BLaER1 treated with 17β-estradiol and CSF1 and Interleukin-3, amounts not matched to agents 10 nM and 100 nM (cell line): ENCODE measurements around the gene SLC16A12.

Experiments used
- H3K27ac ChIP-seq, 11 experiments: shearing (Covaris generic); formaldehyde crosslinking; 2 replicates each; pipeline ENCODE4 v1.8.1; 2022
- H3K27me3 ChIP-seq, 11 experiments: shearing (Covaris generic); formaldehyde crosslinking; 2 replicates each; pipeline ENCODE4 v1.8.1; 2022
- H3K36me3 ChIP-seq, 11 experiments: shearing (Covaris generic); formaldehyde crosslinking; 2 replicates each; pipeline ENCODE4 v1.8.1; 2022
- H3K4me1 ChIP-seq, 10 experiments: shearing (Covaris generic); formaldehyde crosslinking; 2 replicates each; pipeline ENCODE4 v1.8.1; 2022
- H3K4me2 ChIP-seq, 11 experiments: shearing (Covaris generic); formaldehyde crosslinking; 2 replicates each; pipeline ENCODE4 v1.8.1; 2022
- H3K4me3 ChIP-seq, 10 experiments: shearing (Covaris generic); formaldehyde crosslinking; 2 replicates each; pipeline ENCODE4 v1.8.1; 2022
- H3K9ac ChIP-seq, 11 experiments: shearing (Covaris generic); formaldehyde crosslinking; 2 replicates each; pipeline ENCODE4 v1.8.1; 2022
- H3K9me3 ChIP-seq, 11 experiments: shearing (Covaris generic); formaldehyde crosslinking; replicated peaks in 1 of 11; 2 replicates each; pipeline ENCODE4 v1.8.1; 2022
- H4K20me1 ChIP-seq, 11 experiments: shearing (Covaris generic); formaldehyde crosslinking; 2 replicates each; pipeline ENCODE4 v1.8.1; 2022
- Cebpa-rat ChIP-seq, 11 experiments: shearing (Covaris generic); IDR thresholded peaks; 2 replicates each; pipeline ENCODE4 v1.8.1; 2022

SLC16A12 gene

GRCh38 chr10:89518876-89519842 is 16.2 kb downstream of the SLC16A12 start:
- Histone ChIP-seq H3K27ac (peak overlapping the region in 3 of 11 experiments; percentile 24 to 44 (median 29); a peak in 4 of 22 replicates), H4K20me1 (no peaks in the 10 kb centered on the region), H3K4me1 (peaks cover 0 to 10% (median 6%) of the 10 kb centered on the region in 10 experiments; a peak in 6 of 20 replicates), H3K9me3 (no peaks in the 10 kb centered on the region), H3K9ac (no peak overlapping the region), H3K27me3 (no peaks in the 10 kb centered on the region), H3K4me3 (no peak overlapping the region), H3K4me2 (peak overlapping the region in 8 of 11 experiments; percentile 5 to 44 (median 14); a peak in 7 of 22 replicates), H3K36me3 (no peaks in the 10 kb centered on the region)
- TF ChIP-seq Cebpa-rat (IDR thresholded peaks at IDR 0.05), result 0 out of 22 replicates have a peak, but pooled peaks of 2 of the 11 experiments have one; percentile 11 to 28

- Histone ChIP-seq H3K9me3 (no peaks in the 10 kb centered on the region), H4K20me1 (no peaks in the 10 kb centered on the region), H3K27me3 (no peaks in the 10 kb centered on the region), H3K4me2 (no peak overlapping the region), H3K4me3 (no peak overlapping the region), H3K9ac (no peak overlapping the region), H3K27ac (peak overlapping the region in 2 of 11 experiments; percentile 11 to 14; a peak in 1 of 22 replicates), H3K4me1 (peaks cover 0 to 10% (median 6%) of the 10 kb centered on the region in 10 experiments; a peak in 6 of 20 replicates), H3K36me3 (no peaks in the 10 kb centered on the region)
- TF ChIP-seq Cebpa-rat (IDR thresholded peaks at IDR 0.05), result no peak
Observed at GRCh38 chr10:89518108-89518507, 17.3 kb downstream of the SLC16A12 start.

GRCh38 chr10:89516149-89516832 is 19.1 kb downstream of the SLC16A12 start:
- Histone ChIP-seq H3K36me3 (no peaks in the 10 kb centered on the region), H3K27ac (no peak overlapping the region), H3K4me3 (no peak overlapping the region), H3K4me2 (no peak overlapping the region), H3K27me3 (no peaks in the 10 kb centered on the region), H3K4me1 (peaks cover 0 to 10% (median 6%) of the 10 kb centered on the region in 10 experiments; a peak in 6 of 20 replicates), H4K20me1 (no peaks in the 10 kb centered on the region), H3K9me3 (no peaks in the 10 kb centered on the region), H3K9ac (no peak overlapping the region)
- TF ChIP-seq Cebpa-rat (IDR thresholded peaks at IDR 0.05), result no peak

- no peaks in the 10 kb centered on the region for H3K36me3 ChIP-seq
- peaks cover 0 to 10% (median 6%) of the 10 kb centered on the region in 10 experiments; a peak in 6 of 20 replicates for H3K4me1 ChIP-seq
- TF ChIP-seq Cebpa-rat (IDR thresholded peaks at IDR 0.05), result no peak
- no peaks in the 10 kb centered on the region for H4K20me1 ChIP-seq
- H3K27me3 ChIP-seq, result no peaks in the 10 kb centered on the region
- no peak overlapping the region for H3K9ac ChIP-seq
- H3K4me3 ChIP-seq, result no peak overlapping the region
- H3K27ac ChIP-seq, result no peak overlapping the region
- H3K4me2 ChIP-seq, result no peak overlapping the region
- H3K9me3 ChIP-seq, result peaks cover 0 to 4% (median 3%) of the 10 kb centered on the region in 11 experiments; a peak in 13 of 22 replicates
Observed at GRCh38 chr10:89515031-89515841, 20.2 kb downstream of the SLC16A12 start.

GRCh38 chr10:89513206-89513605 is 22.2 kb downstream of the SLC16A12 start:
- no peaks in the 10 kb centered on the region for H3K27me3 ChIP-seq
- no peaks in the 10 kb centered on the region for H3K36me3 ChIP-seq
- H4K20me1 ChIP-seq, result no peaks in the 10 kb centered on the region
- no peaks in the 10 kb centered on the region for H3K4me1 ChIP-seq
- H3K9ac ChIP-seq, result no peak overlapping the region
- H3K9me3 ChIP-seq, result peaks cover 0 to 10% (median 7%) of the 10 kb centered on the region in 11 experiments; a peak in 14 of 22 replicates
- H3K4me3 ChIP-seq, result no peak overlapping the region
- H3K27ac ChIP-seq, result no peak overlapping the region
- TF ChIP-seq Cebpa-rat (IDR thresholded peaks at IDR 0.05), result no peak
- no peak overlapping the region for H3K4me2 ChIP-seq

- no peaks in the 10 kb centered on the region for H3K36me3 ChIP-seq
- no peak overlapping the region for H3K4me2 ChIP-seq
- H3K9ac ChIP-seq, result no peak overlapping the region
- TF ChIP-seq Cebpa-rat (IDR thresholded peaks at IDR 0.05), result no peak
- H3K27me3 ChIP-seq, result no peaks in the 10 kb centered on the region
- H3K27ac ChIP-seq, result no peak overlapping the region
- H3K9me3 ChIP-seq, result peaks cover 0 to 10% (median 7%) of the 10 kb centered on the region in 11 experiments; a peak in 14 of 22 replicates
- no peaks in the 10 kb centered on the region for H4K20me1 ChIP-seq
- no peak overlapping the region for H3K4me3 ChIP-seq
- peaks cover 16 to 22% (median 17%) of the 10 kb centered on the region in 10 experiments for H3K4me1 ChIP-seq
Observed at GRCh38 chr10:89505640-89506275, 29.6 kb downstream of the SLC16A12 start.

- peak overlapping the region in 9 of 11 experiments; percentile 21 to 60 (median 43); a peak in 16 of 22 replicates for H3K4me2 ChIP-seq
- peaks cover 0 to under 1% (median 0%) of the 10 kb centered on the region in 11 experiments; a peak in 2 of 22 replicates for H3K9me3 ChIP-seq
- TF ChIP-seq Cebpa-rat (IDR thresholded peaks at IDR 0.05), result no peak
Observed at GRCh38 chr10:89504691-89505090, 30.7 kb downstream of the SLC16A12 start.

More at GRCh38 chr10:89504691-89505090, 30.7 kb downstream of the SLC16A12 start:
- Histone ChIP-seq H3K4me1 (peaks cover 16 to 22% (median 17%) of the 10 kb centered on the region in 10 experiments), H3K27ac (peak overlapping the region in 4 of 11 experiments; percentile 36 to 70 (median 55); a peak in 3 of 22 replicates), H4K20me1 (no peaks in the 10 kb centered on the region), H3K9ac (no peak overlapping the region), H3K36me3 (no peaks in the 10 kb centered on the region), H3K27me3 (no peaks in the 10 kb centered on the region), H3K4me3 (no peak overlapping the region)
